SIG-M5 treated with dmso at 0.1 percent for 504 hours (cell line): ENCODE data around the gene SNUPN.
"Not testable (repeated sequence)": the region's sequence is repeated elsewhere in the genome, so short reads cannot be mapped to it uniquely, and the experiment has no call there.

Experiments used
- DNase-seq: peaks from one replicate; lab custom pipeline; 2025; ENCODE audit not compliant: unreplicated experiment; lab: John Stamatoyannopoulos, UW

The SNUPN gene

DNA sequence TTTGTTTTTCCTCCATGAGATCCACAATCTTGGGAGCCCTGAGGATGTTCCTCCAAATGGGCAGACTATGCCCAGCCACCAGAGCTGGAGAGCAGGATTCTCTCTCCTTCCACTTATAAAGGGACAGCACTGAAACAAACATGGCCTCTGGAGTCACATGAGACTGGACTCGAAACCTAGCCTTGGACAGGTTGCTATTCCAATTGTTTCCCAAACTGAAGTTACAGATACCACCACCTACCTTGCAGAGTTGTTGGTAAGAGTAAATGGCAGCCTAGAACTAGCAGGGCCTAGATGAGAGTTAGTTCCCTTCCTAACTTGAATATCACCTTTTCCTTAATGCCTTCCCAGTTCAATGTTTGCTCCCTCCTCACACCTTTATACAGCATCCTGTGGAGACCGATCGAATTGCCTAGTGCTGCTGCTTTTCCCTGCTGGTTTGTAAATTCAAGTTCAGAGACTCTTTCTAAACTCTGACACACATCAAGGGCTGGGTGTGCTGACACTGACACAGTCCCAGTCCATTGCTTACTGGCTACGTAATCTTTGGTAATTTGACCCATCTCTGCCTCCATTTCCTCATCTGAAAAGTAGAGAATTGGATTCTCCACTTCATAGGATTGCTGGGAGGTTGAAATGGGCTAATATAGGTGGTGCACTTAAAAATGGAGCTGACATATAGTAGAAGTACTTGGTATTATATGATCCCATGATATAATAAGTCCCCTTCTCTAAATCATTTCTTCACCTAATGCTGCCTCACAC lies 11.9 kb upstream of the SNUPN start:
- no peak for DNase-seq

DNA sequence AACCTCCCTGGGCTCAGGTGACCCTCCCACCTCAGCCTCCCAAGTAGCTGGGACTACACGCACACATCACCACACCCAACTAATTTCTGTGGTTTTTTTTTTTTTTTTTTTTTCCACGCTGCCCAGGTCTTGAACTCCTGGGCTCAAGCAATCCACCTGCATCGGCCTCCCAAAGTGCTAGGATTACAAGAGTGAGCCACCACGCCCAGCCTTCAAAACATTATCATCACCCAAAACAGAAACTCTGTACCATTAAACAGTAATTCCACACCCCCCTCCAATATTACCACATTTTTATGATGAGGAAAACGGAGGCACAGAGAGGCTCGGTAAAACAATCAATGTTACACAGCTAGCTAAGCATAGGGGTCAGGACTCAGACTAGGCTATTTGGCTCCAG lies 10.5 kb upstream of the SNUPN start:
- DNase-seq, result no peak

DNA sequence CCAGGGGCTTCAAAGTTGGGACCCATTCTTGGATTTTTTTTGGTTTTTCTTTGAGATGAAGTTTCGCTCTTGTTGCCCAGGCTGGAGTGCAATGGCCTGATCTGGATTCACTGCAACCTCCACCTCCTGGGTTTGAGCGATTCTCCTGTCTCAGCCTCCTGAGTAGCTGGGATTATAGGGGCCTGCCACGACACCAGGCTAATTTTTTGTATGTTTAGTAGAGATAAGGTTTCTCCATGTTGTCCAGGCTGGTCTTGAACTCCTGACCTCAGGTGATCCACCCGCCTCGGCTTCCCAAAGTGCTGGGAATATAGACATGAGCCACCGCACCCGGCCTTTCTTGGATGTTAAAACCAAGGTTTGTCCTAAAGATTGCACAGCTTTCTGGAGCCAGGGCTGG lies 8.4 kb upstream of the SNUPN start:
- DNase-seq, result not testable (repeated sequence)

GRCh38 chr15:75631935-75632334 lies 6.4 kb upstream of the SNUPN start:
- DNase-seq, result no peak

GRCh38 chr15:75622505-75622904 lies 3.0 kb downstream of the SNUPN start:
- no peak for DNase-seq

DNA sequence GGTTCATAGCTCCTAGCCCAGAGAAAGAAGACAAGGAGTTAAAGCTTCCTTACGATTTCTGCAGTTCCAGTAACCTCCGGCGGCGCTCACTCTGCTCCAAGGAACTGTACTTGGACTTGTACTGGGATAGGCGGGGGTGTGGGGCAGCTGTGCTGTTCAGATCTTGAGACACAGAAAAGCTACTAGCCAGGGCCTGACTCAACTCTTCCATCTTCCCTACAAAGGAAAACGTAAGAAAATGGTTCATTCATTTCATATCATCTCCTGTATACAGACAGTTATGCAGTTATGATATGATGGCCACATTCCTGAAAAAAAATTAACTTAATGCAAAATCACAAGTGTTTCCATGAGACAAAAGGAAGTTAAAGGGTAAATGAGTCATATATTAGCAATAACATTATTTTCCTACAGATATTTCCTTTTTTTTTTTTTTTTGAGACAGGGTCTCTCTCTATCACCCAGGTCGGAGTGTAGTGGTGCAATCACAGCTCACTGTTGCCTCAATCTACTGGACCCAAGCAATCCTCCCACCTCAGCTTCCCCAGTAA lies 4.6 kb downstream of the SNUPN start:
- no peak for DNase-seq

DNA sequence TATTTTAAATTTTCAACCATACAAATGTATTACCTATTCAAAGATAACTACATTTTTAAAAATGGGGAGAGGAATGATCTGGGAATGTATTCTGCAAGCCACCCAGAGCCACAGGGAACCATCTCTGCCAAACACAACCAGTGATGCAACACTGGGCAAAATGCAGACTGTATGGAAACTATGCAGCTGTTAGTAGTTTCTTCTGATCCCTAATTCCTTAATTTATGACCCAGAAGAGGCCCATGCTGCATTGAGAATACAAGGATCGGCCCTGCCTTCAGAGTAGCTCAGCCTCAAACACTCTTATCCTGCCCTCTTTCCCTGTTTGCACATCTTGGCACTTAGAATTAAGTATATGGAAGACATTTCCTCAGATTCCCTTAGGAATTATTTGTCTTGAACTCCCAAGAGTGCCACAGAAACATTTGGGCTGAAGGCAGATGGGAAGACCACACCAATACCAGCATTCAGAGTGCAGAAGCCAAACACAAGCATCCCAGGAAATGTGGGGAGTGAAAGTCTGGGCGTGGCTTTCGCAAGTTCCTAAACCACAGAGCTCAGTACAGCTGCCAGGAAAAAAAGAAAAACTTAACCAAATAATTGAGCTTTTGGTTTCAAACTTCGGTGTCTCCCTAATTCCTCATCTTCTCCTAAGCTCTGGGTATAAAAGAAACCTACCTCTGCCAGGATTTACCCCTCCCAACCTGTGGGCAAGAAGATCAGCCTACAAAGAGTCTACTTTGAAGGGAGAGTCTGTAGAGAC lies 5.3 kb downstream of the SNUPN start:
- DNase-seq, result no peak

GRCh38 chr15:75616766-75617165 lies 8.8 kb downstream of the SNUPN start:
- no peak for DNase-seq

DNA sequence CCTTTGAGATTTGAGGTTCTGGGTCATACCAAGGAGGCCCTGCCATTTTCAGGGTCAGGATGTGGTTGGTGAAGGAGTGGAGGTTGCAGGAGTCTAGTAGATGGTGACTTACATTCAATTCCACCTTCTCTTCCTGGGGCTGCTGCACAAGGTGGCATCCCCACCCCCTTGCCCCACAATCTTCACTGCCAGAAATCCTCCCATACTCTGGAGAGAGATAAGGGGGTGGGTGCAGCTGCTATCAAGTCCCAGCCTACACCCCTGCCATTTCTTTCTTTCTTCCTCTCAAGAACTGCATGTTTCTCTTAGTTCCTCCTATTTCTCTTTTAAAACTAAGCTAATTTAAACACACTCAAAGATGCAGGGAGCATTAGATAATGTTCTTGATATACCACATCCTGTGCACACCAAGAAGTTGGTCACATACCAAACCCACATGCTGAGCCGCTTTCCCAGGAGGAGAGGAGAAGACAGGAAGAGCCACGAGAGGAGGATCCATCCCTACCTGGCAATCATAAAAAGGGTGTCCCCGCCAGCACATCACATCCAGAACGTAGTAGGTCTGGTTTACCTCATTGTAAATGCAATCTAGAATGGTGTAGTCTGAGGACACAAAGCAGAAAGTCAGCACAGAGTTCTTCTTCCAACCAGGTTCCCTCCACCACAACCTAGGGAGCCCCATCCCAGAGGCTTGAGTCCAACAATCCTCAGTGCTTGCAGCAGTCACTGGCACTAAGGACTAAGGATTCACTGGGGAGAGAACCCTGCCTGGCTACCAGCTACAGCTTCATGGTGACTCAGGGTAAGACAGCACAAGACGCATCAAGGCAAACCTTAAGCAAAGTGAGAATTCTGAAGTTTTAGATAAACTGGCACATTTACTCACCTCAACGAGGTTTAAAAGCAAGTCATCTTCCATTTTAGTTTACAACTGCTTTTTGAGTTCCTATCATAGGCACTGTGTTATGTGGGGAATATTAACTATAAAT lies 18.5 kb downstream of the SNUPN start:
- DNase-seq, result no peak

- no peak for DNase-seq
These were observed 19.5 kb downstream of the SNUPN start for GRCh38 chr15:75606026-75606425.

GRCh38 chr15:75599401-75599800 lies 26.1 kb downstream of the SNUPN start:
- DNase-seq, result no peak

DNA sequence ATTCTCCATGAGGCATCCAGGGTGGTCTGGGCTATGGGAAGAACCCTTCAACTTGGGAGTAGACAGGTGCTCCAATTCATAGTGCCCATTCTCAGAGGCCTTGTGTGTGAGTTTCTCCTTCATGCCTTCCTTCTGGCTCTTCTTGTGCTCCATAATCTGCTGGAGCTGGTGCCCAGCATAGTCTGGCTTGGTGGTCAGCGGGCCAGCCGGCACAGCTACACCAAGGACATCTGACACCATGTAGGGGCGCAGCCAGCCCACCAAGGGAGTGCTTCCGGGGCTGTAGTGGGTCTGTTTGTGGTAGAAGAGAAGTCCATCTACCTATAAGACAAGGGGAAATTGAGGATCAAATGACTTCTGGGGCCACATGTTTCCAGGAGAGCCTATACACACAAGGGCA lies 27.2 kb downstream of the SNUPN start:
- DNase-seq, result no peak

DNA sequence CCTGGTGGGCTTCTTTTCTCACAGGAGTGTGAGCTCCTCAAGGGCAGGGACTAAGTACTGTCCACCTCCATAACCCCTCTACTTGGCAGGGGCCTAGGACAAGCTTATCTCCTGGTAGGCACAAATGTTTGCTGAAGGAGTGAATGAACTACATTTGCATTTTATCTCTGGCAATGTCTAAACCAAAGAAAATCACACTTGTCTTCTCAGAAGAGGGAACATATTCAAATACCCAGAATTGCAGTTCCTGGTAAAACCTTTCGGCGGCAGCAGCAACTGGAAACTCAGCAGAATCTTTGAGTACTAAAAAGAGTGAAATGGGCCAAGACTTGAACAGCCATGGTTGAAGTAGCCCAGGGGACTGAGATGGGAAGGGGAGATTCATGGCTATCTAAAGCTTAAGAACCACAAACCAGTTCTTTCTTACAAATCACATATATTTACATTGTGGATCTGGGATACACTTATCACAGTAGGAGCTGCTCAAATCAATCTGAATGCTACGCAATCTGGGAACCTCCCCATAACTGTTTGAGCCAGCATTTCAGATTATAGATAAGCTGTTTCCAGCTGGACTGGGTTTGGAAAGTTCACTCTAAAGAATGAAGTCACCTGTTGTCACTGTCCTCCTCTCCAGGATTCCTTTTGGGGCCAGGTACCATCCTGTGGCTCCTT lies 27.7 kb downstream of the SNUPN start:
- peak; percentile 12 for DNase-seq

GRCh38 chr15:75596703-75597345 lies 28.7 kb downstream of the SNUPN start:
- no peak for DNase-seq

GRCh38 chr15:75594276-75594675 lies 31.2 kb downstream of the SNUPN start:
- DNase-seq, result no peak

DNA sequence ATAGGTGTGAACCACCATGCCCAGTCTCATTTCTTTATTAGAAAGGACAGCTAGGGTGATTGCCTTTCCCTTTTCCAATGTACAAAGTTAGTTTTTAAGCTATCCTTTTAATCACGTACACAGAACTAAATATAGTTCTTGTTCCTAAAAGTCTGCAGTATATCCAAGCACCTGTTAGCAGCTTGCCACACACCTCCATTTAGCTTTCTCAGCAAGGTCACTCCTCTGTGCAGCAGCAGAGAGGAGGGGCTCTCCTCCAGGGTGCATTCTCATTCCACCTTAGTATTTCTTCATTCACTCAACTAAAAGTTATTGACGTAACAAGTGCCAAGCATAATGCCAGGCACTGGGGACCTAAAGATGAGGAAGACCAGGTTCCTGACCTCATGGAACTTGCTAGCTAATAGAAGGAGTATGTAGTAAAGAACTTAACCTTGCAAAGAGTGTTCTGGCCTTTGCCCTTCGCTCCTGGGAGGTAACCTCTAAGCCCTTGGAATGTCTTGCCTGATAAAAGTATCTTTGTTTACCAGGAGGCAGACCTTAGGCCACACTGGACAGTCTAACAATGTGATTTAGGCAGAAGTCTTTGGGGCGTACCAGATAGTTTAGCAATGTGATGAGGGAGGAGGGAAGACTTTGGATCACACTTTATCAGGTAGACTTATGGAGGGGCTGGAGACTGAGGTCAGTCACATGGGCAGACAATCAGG lies 33.7 kb downstream of the SNUPN start:
- no peak for DNase-seq

DNA sequence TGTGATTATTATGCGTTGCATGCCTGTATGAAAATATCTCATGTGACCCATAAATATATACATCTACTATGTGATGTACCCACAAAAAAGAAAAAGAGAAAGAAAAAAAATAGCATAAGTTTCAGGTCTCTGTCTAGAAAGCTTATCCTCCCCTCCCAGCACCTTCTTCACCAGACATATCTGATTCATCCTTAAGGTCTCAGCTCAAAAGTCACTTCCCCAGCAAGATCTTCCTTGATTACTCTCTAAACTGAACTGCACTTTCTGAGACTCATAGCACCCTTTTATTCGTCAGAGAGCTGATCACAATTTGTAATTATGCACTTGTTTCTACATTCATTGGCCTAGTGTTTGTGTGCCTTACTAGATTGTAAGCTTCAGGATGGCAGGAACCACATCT lies 35.3 kb downstream of the SNUPN start:
- DNase-seq, result no peak

GRCh38 chr15:75589071-75589470 lies 36.5 kb downstream of the SNUPN start:
- no peak for DNase-seq

GRCh38 chr15:75586422-75586821 lies 39.1 kb downstream of the SNUPN start:
- DNase-seq, result not testable (repeated sequence)
